Stomach (tissue), 9 donors: ENCODE results near the gene GP5. TPM values are rescaled to one million over a fixed set of nuclear protein-coding genes. Genes with fewer than 3 reads are reported as not detected.
A peak's percentile ranks its signal among the peaks of the same experiment; 100 is the strongest.

Source experiments
- DNase-seq, 2 donors: peaks; one replicate each; pipeline versions ENCODE4 v3.0.0 to v3.0.0-alpha.2; 2013 to 2019
- H3K27ac ChIP-seq, 5 donors: fragments of 200-600 bp in 4 of 5; sonication (generic) in 4 of 5; one replicate each; pipeline ENCODE4 v1.5.1; 2013 to 2019; ENCODE audit warnings: mild to moderate bottlenecking in 1 of 5, moderate library complexity in 1 of 5
- H3K27me3 ChIP-seq, 3 donors: fragments of 200-600 bp; sonication (generic); one replicate each; pipeline ENCODE4 v1.5.1; 2017 to 2019; ENCODE audit warnings: mixed run types in 1 of 3
- H3K36me3 ChIP-seq, 4 donors: fragments of 200-600 bp; sonication (generic); 1 replicate in 3 of 4; 2 replicates in 1 of 4; pipeline ENCODE4 v1.5.1; 2016 to 2019
- H3K4me1 ChIP-seq, 4 donors: fragments of 200-600 bp; sonication (generic); one replicate each; pipeline ENCODE4 v1.5.1; 2016 to 2019
- H3K4me3 ChIP-seq, 4 donors: fragments of 200-600 bp; sonication (generic) in 3 of 4; one replicate each; pipeline ENCODE4 v1.5.1; 2016 to 2019; ENCODE audit warnings: mild to moderate bottlenecking in 1 of 4
- H3K9me3 ChIP-seq, 4 donors: fragments of 200-600 bp; sonication (generic); one replicate each; pipeline ENCODE4 v1.5.1; 2016 to 2019
- CTCF ChIP-seq, 7 experiments: fragments of 450-650 bp in 4 of 7; fragments of 200-600 bp in 3 of 7; sonication (generic) in 3 of 7; IDR thresholded peaks; one replicate each; pipeline ENCODE4 v1.5.1; 2016 to 2019; ENCODE audit warnings: antibody characterized with exemption in 7 of 7, control low read depth in 2 of 7, mild to moderate bottlenecking in 1 of 7
- EP300 ChIP-seq: sonication (generic); formaldehyde crosslinking; IDR thresholded peaks from one replicate; pipeline ENCODE4 v1.6.1; 2017; ENCODE audit warnings: antibody characterized with exemption
- POLR2A ChIP-seq, 4 donors: fragments of 450-650 bp; IDR thresholded peaks; one replicate each; pipeline ENCODE4 v1.6.1; 2016; ENCODE audit warnings: antibody characterized with exemption in 4 of 4, control low read depth in 2 of 4, mild to moderate bottlenecking in 1 of 4, moderate library complexity in 1 of 4
- POLR2AphosphoS5 ChIP-seq, 3 donors: sonication (generic); formaldehyde crosslinking; IDR thresholded peaks; one replicate each; pipeline ENCODE4 v1.6.1; 2016; ENCODE audit warnings: antibody characterized with exemption in 3 of 3
- WGBS, 5 donors: extraction: QIAGEN DNeasy Blood & Tissue Kit in 3 of 5; methylation state at CpG; one replicate each; pipeline versions ENCODE4 v1.1.5 to v1.1.7; 2013 to 2018; 5-methylcytosine and 5-hydroxymethylcytosine counted together
- intact Hi-C: fragments of 100-400 bp; cut with DNase I; formaldehyde crosslinking; loops from one replicate; pipeline ENCODE4 v1.15.1; 2023; ENCODE audit warnings: low total_unique reads
- polyA plus RNA-seq, 3 donors: library from polyadenylated mRNA; stranded (reverse); fragments of 200-250 nt; gene quantifications; one replicate each; pipeline ENCODE4 v1.2.3, GENCODE V29; 2013
- total RNA-seq, 5 donors: library from RNA; depleted of rRNA; stranded (reverse); fragments of >200 nt; gene quantifications; one replicate each; pipeline versions ENCODE4 v1.1.0 to v1.2.3, GENCODE V29; 2014 to 2016
- donor health status: healthy with polysubstance abuse.
- donor health status: Bipolar disorder and iron deficiency.
- donor health status: healthy.

The GP5 gene
- total and polyA plus RNA-seq, 8 donors: 0.18 TPM; not detected in 7

- H3K9me3 ChIP-seq: no peaks in the 10 kb centered on the region
- no peak overlapping the region for H3K27ac ChIP-seq
- H3K36me3 ChIP-seq: no peaks in the 10 kb centered on the region
- H3K4me1 ChIP-seq: peaks cover 0 to 7% (median 0%) of the 10 kb centered on the region in 4 donors
- peaks cover 0 to 53% (median 0%) of the 10 kb centered on the region in 3 donors for H3K27me3 ChIP-seq
- DNase-seq: no peak
- 83 to 93% (median 86%) methylated on average over 6 of the region's 6 CpGs for WGBS, 5 donors
- intact Hi-C loops: no loop called here
- TF ChIP-seq POLR2AphosphoS5 (IDR thresholded peaks at IDR 0.05): no peak
- TF ChIP-seq EP300: no peak
- no peak for TF ChIP-seq POLR2A (IDR thresholded peaks at IDR 0.05)
- TF ChIP-seq CTCF (IDR thresholded peaks at IDR 0.05): no peak
- H3K4me3 ChIP-seq: no peak overlapping the region
Measured at GRCh38 chr3:194379231-194379630, 19.8 kb downstream of the GP5 start.

- TF ChIP-seq CTCF (IDR thresholded peaks at IDR 0.05): no peak
- TF ChIP-seq POLR2A (IDR thresholded peaks at IDR 0.05): no peak
- no peak for TF ChIP-seq EP300
- no peak for TF ChIP-seq POLR2AphosphoS5 (IDR thresholded peaks at IDR 0.05)
- H3K27me3 ChIP-seq: peaks cover 0 to 53% (median 0%) of the 10 kb centered on the region in 3 donors
- DNase-seq: no peak
- WGBS, 5 donors: 88 to 97% (median 95%) methylated on average over 1 of the region's 1 CpG
- intact Hi-C loops: no loop called here
- H3K36me3 ChIP-seq: no peaks in the 10 kb centered on the region
- no peak overlapping the region for H3K27ac ChIP-seq
- peaks cover 0 to 7% (median 0%) of the 10 kb centered on the region in 4 donors for H3K4me1 ChIP-seq
- H3K4me3 ChIP-seq: no peak overlapping the region
- H3K9me3 ChIP-seq: no peaks in the 10 kb centered on the region
Measured at GRCh38 chr3:194377708-194378107, 21.4 kb downstream of the GP5 start.

GRCh38 chr3:194376241-194376560 is 22.9 kb downstream of the GP5 start:
- no peak overlapping the region for H3K4me3 ChIP-seq
- intact Hi-C loops: no loop called here
- peaks cover 0 to 1% (median 0%) of the 10 kb centered on the region in 4 donors for H3K4me1 ChIP-seq
- no peak for TF ChIP-seq POLR2AphosphoS5 (IDR thresholded peaks at IDR 0.05)
- TF ChIP-seq POLR2A (IDR thresholded peaks at IDR 0.05): no peak
- no peak for TF ChIP-seq CTCF (IDR thresholded peaks at IDR 0.05)
- TF ChIP-seq EP300: no peak
- H3K9me3 ChIP-seq: no peaks in the 10 kb centered on the region
- no peak for DNase-seq
- 78 to 82% (median 78%) methylated on average over 10 of the region's 10 CpGs for WGBS, 5 donors
- no peaks in the 10 kb centered on the region for H3K36me3 ChIP-seq
- no peak overlapping the region for H3K27ac ChIP-seq
- H3K27me3 ChIP-seq: peaks cover 0 to 46% (median 0%) of the 10 kb centered on the region in 3 donors

GRCh38 chr3:194375473-194376240 is 23.4 kb downstream of the GP5 start:
- intact Hi-C loops: no loop called here
- peaks cover 0 to 47% (median 0%) of the 10 kb centered on the region in 3 donors for H3K27me3 ChIP-seq
- H3K27ac ChIP-seq: no peak overlapping the region
- DNase-seq: peak in 1 of 2 donors; percentile 28
- WGBS, 5 donors: 51 to 59% (median 57%) methylated on average over 15 of the region's 15 CpGs
- no peaks in the 10 kb centered on the region for H3K4me1 ChIP-seq
- no peaks in the 10 kb centered on the region for H3K36me3 ChIP-seq
- H3K9me3 ChIP-seq: no peaks in the 10 kb centered on the region
- H3K4me3 ChIP-seq: no peak overlapping the region
- TF ChIP-seq POLR2A (IDR thresholded peaks at IDR 0.05) (no peak), CTCF (IDR thresholded peaks at IDR 0.05) (no peak), EP300 (no peak), POLR2AphosphoS5 (IDR thresholded peaks at IDR 0.05) (no peak)
